Trophoblast cell (in vitro differentiated cells and primary cell): Measurements from ENCODE around the gene RTKN2.

Source experiments
- DNase-seq, 2 donors: peaks; one replicate each; pipeline ENCODE4 v3.0.0-alpha.2; 2016
- H2AFZ ChIP-seq: 2 replicates; pipeline ENCODE4 v1.6.1; 2013; ENCODE audit warnings: low read length, moderate library complexity, mild to moderate bottlenecking; ENCODE audit not compliant: insufficient read depth, poor library complexity
- H2AK5ac ChIP-seq: 2 replicates; pipeline ENCODE4 v1.6.1; 2013; ENCODE audit warnings: mild to moderate bottlenecking, low read length
- H2BK120ac ChIP-seq: 2 replicates; pipeline ENCODE4 v1.6.1; 2013; ENCODE audit warnings: low read length, mild to moderate bottlenecking, moderate library complexity; ENCODE audit not compliant: insufficient read depth, poor library complexity
- H2BK12ac ChIP-seq: 2 replicates; pipeline ENCODE4 v1.6.1; 2013; ENCODE audit warnings: mild to moderate bottlenecking, low read length, moderate library complexity
- H2BK5ac ChIP-seq: 2 replicates; pipeline ENCODE4 v1.6.1; 2013; ENCODE audit warnings: low read length, low read depth, moderate library complexity, mild to moderate bottlenecking; ENCODE audit not compliant: poor library complexity
- H3K14ac ChIP-seq: 2 replicates; pipeline ENCODE4 v1.6.1; 2013; ENCODE audit warnings: mild to moderate bottlenecking, low read length
- H3K18ac ChIP-seq: 2 replicates; pipeline ENCODE4 v1.6.1; 2013; ENCODE audit warnings: mild to moderate bottlenecking, low read length
- H3K23ac ChIP-seq: 2 replicates; pipeline ENCODE4 v1.6.1; 2013; ENCODE audit warnings: low read length
- H3K27ac ChIP-seq: 2 replicates; pipeline ENCODE4 v1.5.1; 2013; ENCODE audit warnings: low read depth, mild to moderate bottlenecking, inconsistent platforms, low read length, moderate library complexity
- H3K27me3 ChIP-seq: 2 replicates; pipeline ENCODE4 v1.6.1; 2013; ENCODE audit warnings: inconsistent platforms, mild to moderate bottlenecking, low read length, moderate library complexity; ENCODE audit not compliant: insufficient read depth
- H3K36me3 ChIP-seq, 2 experiments: 1 replicate in 1 of 2; 2 replicates in 1 of 2; pipeline ENCODE4 v1.6.1; 2013; ENCODE audit warnings: low read length in 2 of 2, mild to moderate bottlenecking in 2 of 2, moderate library complexity in 1 of 2; ENCODE audit not compliant: insufficient read depth in 2 of 2, control insufficient read depth in 1 of 2
- H3K4ac ChIP-seq: 2 replicates; pipeline ENCODE4 v1.6.1; 2013; ENCODE audit warnings: low read depth, mild to moderate bottlenecking, low read length, moderate library complexity
- H3K4me1 ChIP-seq, 2 experiments: 1 replicate in 1 of 2; 2 replicates in 1 of 2; pipeline ENCODE4 v1.6.1; 2013; ENCODE audit warnings: low read length in 2 of 2, mild to moderate bottlenecking in 2 of 2, moderate library complexity in 1 of 2; ENCODE audit not compliant: insufficient read depth in 2 of 2, control insufficient read depth in 1 of 2
- H3K4me2 ChIP-seq: 2 replicates; pipeline ENCODE4 v1.6.1; 2013; ENCODE audit warnings: inconsistent platforms, mild to moderate bottlenecking, low read length, moderate library complexity
- H3K4me3 ChIP-seq: 2 replicates; pipeline ENCODE4 v1.5.1; 2013; ENCODE audit warnings: mild to moderate bottlenecking, low read depth, low read length, inconsistent platforms
- H3K79me1 ChIP-seq: one replicate; pipeline ENCODE4 v1.6.1; 2013; ENCODE audit warnings: low read length
- H3K79me2 ChIP-seq: 2 replicates; pipeline ENCODE4 v1.6.1; 2013; ENCODE audit warnings: low read length, mild to moderate bottlenecking; ENCODE audit not compliant: control insufficient read depth, insufficient read depth, poor library complexity
- H3K9ac ChIP-seq: 2 replicates; pipeline ENCODE4 v1.6.1; 2013; ENCODE audit warnings: mild to moderate bottlenecking, low read length
- H3K9me3 ChIP-seq: 2 replicates; pipeline ENCODE4 v1.6.1; 2013; ENCODE audit warnings: low read depth, mild to moderate bottlenecking, control low read depth, inconsistent platforms, low read length; ENCODE audit not compliant: insufficient read depth
- H4K12ac ChIP-seq: 2 replicates; pipeline ENCODE4 v1.6.1; 2013; ENCODE audit warnings: low read depth, mild to moderate bottlenecking, low read length, moderate library complexity
- H4K8ac ChIP-seq: 2 replicates; pipeline ENCODE4 v1.6.1; 2013; ENCODE audit warnings: low read depth, mild to moderate bottlenecking, low read length, moderate library complexity
- H4K91ac ChIP-seq: one replicate; pipeline ENCODE4 v1.6.1; 2013; ENCODE audit warnings: low read depth, mild to moderate bottlenecking, low read length, moderate library complexity
- WGBS: extraction: QIAGEN DNeasy Blood & Tissue Kit; methylation state at CpG from one replicate; pipeline ENCODE4 v1.1.7; 2013; ENCODE audit warnings: missing lambda C conversion rate; ENCODE audit not compliant: insufficient read length, insufficient coverage; ENCODE audit errors: extremely low coverage; 5-methylcytosine and 5-hydroxymethylcytosine counted together

RTKN2 gene

GRCh38 chr10:62136931-62137330 lies 131.7 kb downstream of the RTKN2 start:
- Histone ChIP-seq H3K23ac (no peak overlapping the region), H3K79me1 (peaks cover 1% of the 10 kb centered on the region), H3K14ac (no peak overlapping the region), H4K8ac (no peak overlapping the region), H3K36me3 (no peaks in the 10 kb centered on the region), H3K4ac (no peak overlapping the region), H2AK5ac (no peak overlapping the region), H3K18ac (no peak overlapping the region), H2BK12ac (no peak overlapping the region), H4K91ac (no peak overlapping the region), H3K9ac (no peak overlapping the region), H3K27me3 (no peaks in the 10 kb centered on the region), H2BK5ac (no peak overlapping the region), H3K4me1 (no peaks in the 10 kb centered on the region), H4K12ac (no peak overlapping the region), H3K27ac (no peak overlapping the region), H2BK120ac (no peak overlapping the region), H3K4me3 (no peak overlapping the region), H3K4me2 (no peak overlapping the region), H3K79me2 (no peaks in the 10 kb centered on the region), H3K9me3 (peaks cover 2% of the 10 kb centered on the region), H2AFZ (no peak overlapping the region)
- peak in 1 of 2 donors; percentile 65 for DNase-seq
- no CpG with 5 or more reads among the region's 3 CpGs for WGBS

- no peak overlapping the region for H2BK120ac ChIP-seq
- H2AK5ac ChIP-seq, result no peak overlapping the region
- H3K4ac ChIP-seq, result no peak overlapping the region
- no peak overlapping the region for H3K4me2 ChIP-seq
- H3K79me2 ChIP-seq, result no peaks in the 10 kb centered on the region
- peaks cover 2% of the 10 kb centered on the region for H3K9me3 ChIP-seq
- no peak overlapping the region for H3K4me3 ChIP-seq
- no peaks in the 10 kb centered on the region for H3K36me3 ChIP-seq
- H3K4me1 ChIP-seq, result no peaks in the 10 kb centered on the region
- H4K91ac ChIP-seq, result no peak overlapping the region
- H3K27ac ChIP-seq, result no peak overlapping the region
- H3K14ac ChIP-seq, result no peak overlapping the region
- no peak overlapping the region for H4K8ac ChIP-seq
- no peak overlapping the region for H2AFZ ChIP-seq
- no peaks in the 10 kb centered on the region for H3K27me3 ChIP-seq
- H4K12ac ChIP-seq, result no peak overlapping the region
- H3K23ac ChIP-seq, result no peak overlapping the region
- H3K18ac ChIP-seq, result no peak overlapping the region
- H3K9ac ChIP-seq, result peak overlapping the region; percentile 26
- H3K79me1 ChIP-seq, result peaks cover 1% of the 10 kb centered on the region
- H2BK5ac ChIP-seq, result no peak overlapping the region
- H2BK12ac ChIP-seq, result no peak overlapping the region
- DNase-seq, result no peak
Measured at GRCh38 chr10:62133618-62134017, 135.0 kb downstream of the RTKN2 start.
